Measurements from ENCODE around the gene MEGF6. TPM values are rescaled to one million over a fixed set of nuclear protein-coding genes. Genes with fewer than 3 reads are reported as not detected.

The MEGF6 gene
- total RNA-seq, 1 experiment from 2014 or later, result 32.4 TPM

GRCh38 chr1:3561702-3562101, 49.6 kb downstream of the MEGF6 start:
- no peaks in the 10 kb centered on the region for H3K4me1 Mint-ChIP-seq (ENCODE audit: low read depth, unreplicated experiment)
- no peak for TF ChIP-seq CTCF (IDR thresholded peaks at IDR 0.05; ENCODE audit: unreplicated experiment)
- no peaks in the 10 kb centered on the region for H3K9me3 Mint-ChIP-seq (ENCODE audit: low read depth, unreplicated experiment)
- no peak overlapping the region for H3K4me3 Mint-ChIP-seq (ENCODE audit: low read depth, unreplicated experiment)
- DNase-seq, result no peak
- CTCF ChIA-PET, result no interaction called here
- BruUV-seq (replicated peaks), result no TSS peak
- H3K27ac Mint-ChIP-seq (ENCODE audit: unreplicated experiment), result no peak overlapping the region
- H3K36me3 Mint-ChIP-seq (ENCODE audit: insufficient read depth, unreplicated experiment), result peaks cover 4% of the 10 kb centered on the region
- H3K27me3 Mint-ChIP-seq (ENCODE audit: unreplicated experiment), result no peaks in the 10 kb centered on the region
- intact Hi-C loops (cut with micrococcal nuclease; ENCODE audit: unreplicated experiment), result no loop called here

DNA sequence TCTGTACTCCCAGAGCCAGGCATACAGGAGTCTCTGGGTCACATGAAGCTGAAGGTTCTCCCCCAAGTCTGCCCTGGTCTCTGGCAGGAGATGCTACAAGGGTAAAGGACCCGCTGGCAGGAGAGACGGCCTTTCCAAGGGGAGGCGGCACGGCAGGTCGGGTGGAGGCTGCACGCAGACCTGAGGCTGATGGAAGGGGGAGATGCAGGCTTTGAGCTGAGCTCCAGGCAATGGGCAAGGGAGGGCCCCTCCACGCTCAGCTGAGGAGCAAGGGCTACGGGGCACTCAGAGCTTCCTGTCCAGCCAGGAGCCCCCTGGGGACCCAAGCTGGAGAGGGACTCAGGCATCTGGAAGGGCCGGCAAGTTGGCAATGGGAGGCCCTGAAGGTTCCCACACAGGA, 50.3 kb downstream of the MEGF6 start:
- H3K4me1 Mint-ChIP-seq (ENCODE audit: low read depth, unreplicated experiment), result no peaks in the 10 kb centered on the region
- intact Hi-C loops (cut with micrococcal nuclease; ENCODE audit: unreplicated experiment), result no loop called here
- no peak overlapping the region for H3K4me3 Mint-ChIP-seq (ENCODE audit: low read depth, unreplicated experiment)
- no peak overlapping the region for H3K27ac Mint-ChIP-seq (ENCODE audit: unreplicated experiment)
- CTCF ChIA-PET, result no interaction called here
- H3K36me3 Mint-ChIP-seq (ENCODE audit: insufficient read depth, unreplicated experiment), result peaks cover 4% of the 10 kb centered on the region
- no TSS peak for BruUV-seq (replicated peaks)
- no peak for DNase-seq
- H3K9me3 Mint-ChIP-seq (ENCODE audit: low read depth, unreplicated experiment), result no peaks in the 10 kb centered on the region
- TF ChIP-seq CTCF (IDR thresholded peaks at IDR 0.05; ENCODE audit: unreplicated experiment), result no peak
- H3K27me3 Mint-ChIP-seq (ENCODE audit: unreplicated experiment), result no peaks in the 10 kb centered on the region

- H3K4me3 Mint-ChIP-seq (ENCODE audit: low read depth, unreplicated experiment), result no peak overlapping the region
- intact Hi-C loops (cut with micrococcal nuclease; ENCODE audit: unreplicated experiment), result no loop called here
- H3K9me3 Mint-ChIP-seq (ENCODE audit: low read depth, unreplicated experiment), result no peaks in the 10 kb centered on the region
- CTCF ChIA-PET, result no interaction called here
- H3K4me1 Mint-ChIP-seq (ENCODE audit: low read depth, unreplicated experiment), result no peaks in the 10 kb centered on the region
- BruUV-seq (replicated peaks), result no TSS peak
- no peaks in the 10 kb centered on the region for H3K27me3 Mint-ChIP-seq (ENCODE audit: unreplicated experiment)
- no peak for DNase-seq
- H3K27ac Mint-ChIP-seq (ENCODE audit: unreplicated experiment), result no peak overlapping the region
- H3K36me3 Mint-ChIP-seq (ENCODE audit: insufficient read depth, unreplicated experiment), result peaks cover 4% of the 10 kb centered on the region
- no peak for TF ChIP-seq CTCF (IDR thresholded peaks at IDR 0.05; ENCODE audit: unreplicated experiment)
These were observed 50.9 kb downstream of the MEGF6 start for GRCh38 chr1:3560251-3560871.

DNA sequence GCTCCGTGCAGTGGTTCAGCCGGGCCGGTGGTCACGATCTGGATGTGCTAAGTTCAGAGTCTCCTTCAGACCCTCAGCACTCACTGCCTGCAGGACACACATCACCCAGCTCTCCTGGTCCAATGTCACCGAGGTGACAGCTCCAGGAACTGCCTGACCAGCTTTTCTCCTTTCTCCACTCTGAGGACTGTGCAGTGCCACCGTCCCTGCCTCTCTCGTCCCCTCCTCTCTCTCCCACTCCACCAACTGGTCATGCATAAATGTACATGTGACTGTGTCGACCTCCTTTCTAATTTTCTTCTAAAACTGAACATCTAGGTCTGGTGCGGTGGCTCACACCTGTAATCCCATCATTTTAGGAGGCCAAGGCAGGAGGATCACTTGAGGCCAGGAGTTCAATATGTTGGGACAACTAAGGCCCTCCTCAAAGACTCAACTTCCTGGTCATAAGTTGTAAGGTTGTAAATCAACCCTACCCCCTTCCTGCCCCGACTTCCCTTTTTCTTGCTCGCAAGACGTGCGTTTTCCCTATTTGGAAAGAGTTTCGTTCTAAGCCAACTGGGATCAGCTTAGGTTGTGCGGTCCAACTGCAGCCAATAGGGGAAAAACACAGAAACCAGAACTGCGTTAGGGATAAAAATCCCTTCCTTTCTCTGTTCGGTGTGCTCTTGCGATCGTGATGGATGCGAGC, 53.1 kb downstream of the MEGF6 start:
- intact Hi-C loops (cut with micrococcal nuclease; ENCODE audit: unreplicated experiment), result no loop called here
- CTCF ChIA-PET, result no interaction called here
- H3K27ac Mint-ChIP-seq (ENCODE audit: unreplicated experiment), result no peak overlapping the region

More for the DNA sequence above, 53.1 kb downstream of the MEGF6 start:
- DNase-seq, result no peak
- BruUV-seq (replicated peaks), result no TSS peak
- H3K9me3 Mint-ChIP-seq (ENCODE audit: low read depth, unreplicated experiment), result no peaks in the 10 kb centered on the region
- no peaks in the 10 kb centered on the region for H3K4me1 Mint-ChIP-seq (ENCODE audit: low read depth, unreplicated experiment)
- H3K27me3 Mint-ChIP-seq (ENCODE audit: unreplicated experiment), result no peaks in the 10 kb centered on the region
- no peaks in the 10 kb centered on the region for H3K36me3 Mint-ChIP-seq (ENCODE audit: insufficient read depth, unreplicated experiment)
- H3K4me3 Mint-ChIP-seq (ENCODE audit: low read depth, unreplicated experiment), result no peak overlapping the region
- no peak for TF ChIP-seq CTCF (IDR thresholded peaks at IDR 0.05; ENCODE audit: unreplicated experiment)

Measured in Calu3 (cell line).